ENCODE data around the gene TSHZ2. TPM values are rescaled to one million over a fixed set of nuclear protein-coding genes. Genes with fewer than 3 reads are reported as not detected.

The TSHZ2 gene
- total RNA-seq, 1 donor from 2014 or later = 1.2 TPM

DNA sequence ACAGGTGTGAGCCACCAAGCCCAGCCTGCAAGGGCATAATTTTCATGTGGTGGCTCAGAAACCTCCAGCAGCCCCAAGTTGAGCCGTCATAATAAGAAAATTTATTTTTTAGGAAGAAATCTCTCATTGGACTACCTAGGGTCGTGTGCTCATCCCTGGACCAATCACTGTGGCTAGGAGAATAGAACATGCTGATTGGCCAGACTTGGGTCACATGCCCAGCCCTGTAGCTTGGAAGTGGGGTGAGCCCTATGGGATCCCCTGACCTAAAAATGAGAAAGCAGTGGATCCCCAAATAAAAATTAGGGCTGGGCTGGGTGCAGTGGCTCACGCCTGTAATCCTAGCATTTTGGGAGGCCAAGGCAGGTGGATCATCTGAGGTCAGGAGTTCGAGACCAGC is 466.2 kb downstream of the TSHZ2 start:
- H3K27ac ChIP-seq (ENCODE audit: low read depth, low read length) = no peak overlapping the region
- H3K9ac ChIP-seq (ENCODE audit: low read length) = no peak overlapping the region
- no peaks in the 10 kb centered on the region for H3K27me3 ChIP-seq (ENCODE audit: insufficient read depth, low read length)
- Mint-ChIP-seq H3K4me1 (ENCODE audit: low read depth, unreplicated experiment) (no peaks in the 10 kb centered on the region), H3K27me3 (ENCODE audit: low read depth, unreplicated experiment) (no peaks in the 10 kb centered on the region), H3K36me3 (ENCODE audit: low read depth, unreplicated experiment) (no peaks in the 10 kb centered on the region), H3K4me3 (ENCODE audit: unreplicated experiment) (no peak overlapping the region), H3K9me3 (ENCODE audit: unreplicated experiment) (peaks cover 5% of the 10 kb centered on the region), H3K27ac (ENCODE audit: unreplicated experiment) (no peak overlapping the region)
- DNase-seq (ENCODE audit: low read depth) = no peak
- no peaks in the 10 kb centered on the region for H3K79me2 ChIP-seq (ENCODE audit: insufficient read depth, low read length)
- TF ChIP-seq EZH2 (IDR thresholded peaks at IDR 0.05; ENCODE audit: insufficient read depth, low read length) = no peak
- TF ChIP-seq, protein P1, sequence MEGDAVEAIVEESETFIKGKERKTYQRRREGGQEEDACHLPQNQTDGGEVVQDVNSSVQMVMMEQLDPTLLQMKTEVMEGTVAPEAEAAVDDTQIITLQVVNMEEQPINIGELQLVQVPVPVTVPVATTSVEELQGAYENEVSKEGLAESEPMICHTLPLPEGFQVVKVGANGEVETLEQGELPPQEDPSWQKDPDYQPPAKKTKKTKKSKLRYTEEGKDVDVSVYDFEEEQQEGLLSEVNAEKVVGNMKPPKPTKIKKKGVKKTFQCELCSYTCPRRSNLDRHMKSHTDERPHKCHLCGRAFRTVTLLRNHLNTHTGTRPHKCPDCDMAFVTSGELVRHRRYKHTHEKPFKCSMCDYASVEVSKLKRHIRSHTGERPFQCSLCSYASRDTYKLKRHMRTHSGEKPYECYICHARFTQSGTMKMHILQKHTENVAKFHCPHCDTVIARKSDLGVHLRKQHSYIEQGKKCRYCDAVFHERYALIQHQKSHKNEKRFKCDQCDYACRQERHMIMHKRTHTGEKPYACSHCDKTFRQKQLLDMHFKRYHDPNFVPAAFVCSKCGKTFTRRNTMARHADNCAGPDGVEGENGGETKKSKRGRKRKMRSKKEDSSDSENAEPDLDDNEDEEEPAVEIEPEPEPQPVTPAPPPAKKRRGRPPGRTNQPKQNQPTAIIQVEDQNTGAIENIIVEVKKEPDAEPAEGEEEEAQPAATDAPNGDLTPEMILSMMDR (IDR thresholded peaks at IDR 0.05; ENCODE audit: insufficient read depth, low read depth, low read length) = no peak
- H3K9me3 ChIP-seq (ENCODE audit: insufficient read depth, low read depth, low read length) = no peaks in the 10 kb centered on the region
- H3K4me3 ChIP-seq (ENCODE audit: insufficient read depth, low read depth, low read length) = no peak overlapping the region
- H2AFZ ChIP-seq (ENCODE audit: low read depth, low read length) = no peak overlapping the region
- no peak overlapping the region for H3K4me2 ChIP-seq (ENCODE audit: low read length)
- H3K4me1 ChIP-seq (ENCODE audit: insufficient read depth, low read length) = no peaks in the 10 kb centered on the region
- FAIRE-seq = no peak
- no peaks in the 10 kb centered on the region for H4K20me1 ChIP-seq (ENCODE audit: insufficient read depth, low read length)
- H3K36me3 ChIP-seq (ENCODE audit: insufficient read depth, low read length) = no peaks in the 10 kb centered on the region

DNA sequence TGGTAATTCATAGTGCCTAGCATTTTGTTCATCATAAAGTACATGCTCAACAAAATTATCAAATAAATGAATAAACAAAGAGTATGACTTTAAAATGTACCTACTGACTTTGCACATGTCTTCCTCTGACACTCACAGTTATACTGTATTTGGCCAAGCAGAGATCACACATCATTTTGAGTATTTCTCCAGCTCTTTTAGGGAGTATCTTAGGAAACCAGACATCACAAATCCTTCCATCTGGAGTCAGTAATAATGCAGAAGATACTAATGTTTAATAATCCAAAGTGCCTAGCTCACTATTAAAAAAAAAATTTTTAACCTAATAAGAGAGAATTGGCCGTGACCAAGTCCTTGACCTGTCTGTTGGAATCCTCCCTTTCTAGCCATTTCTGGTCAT is 466.9 kb downstream of the TSHZ2 start:
- TF ChIP-seq, protein P1 (IDR thresholded peaks at IDR 0.05; ENCODE audit: insufficient read depth, low read depth, low read length) = no peak
- no peak for TF ChIP-seq EZH2 (IDR thresholded peaks at IDR 0.05; ENCODE audit: insufficient read depth, low read length)
- no peak overlapping the region for H2AFZ ChIP-seq (ENCODE audit: low read depth, low read length)
- FAIRE-seq (no peak), DNase-seq (ENCODE audit: low read depth) (no peak)
- no peaks in the 10 kb centered on the region for H4K20me1 ChIP-seq (ENCODE audit: insufficient read depth, low read length)
- no peaks in the 10 kb centered on the region for H3K4me1 Mint-ChIP-seq (ENCODE audit: low read depth, unreplicated experiment)
- H3K4me2 ChIP-seq (ENCODE audit: low read length) = no peak overlapping the region
- H3K4me3 Mint-ChIP-seq (ENCODE audit: unreplicated experiment) = no peak overlapping the region
- H3K9ac ChIP-seq (ENCODE audit: low read length) = no peak overlapping the region
- H3K27me3 Mint-ChIP-seq (ENCODE audit: low read depth, unreplicated experiment) = peaks cover 2% of the 10 kb centered on the region
- H3K4me3 ChIP-seq (ENCODE audit: insufficient read depth, low read depth, low read length) = no peak overlapping the region
- no peaks in the 10 kb centered on the region for H3K4me1 ChIP-seq (ENCODE audit: insufficient read depth, low read length)
- peaks cover 5% of the 10 kb centered on the region for H3K9me3 Mint-ChIP-seq (ENCODE audit: unreplicated experiment)
- H3K79me2 ChIP-seq (ENCODE audit: insufficient read depth, low read length) = no peaks in the 10 kb centered on the region
- no peak overlapping the region for H3K27ac Mint-ChIP-seq (ENCODE audit: unreplicated experiment)
- no peaks in the 10 kb centered on the region for H3K9me3 ChIP-seq (ENCODE audit: insufficient read depth, low read depth, low read length)
- H3K36me3 Mint-ChIP-seq (ENCODE audit: low read depth, unreplicated experiment) = no peaks in the 10 kb centered on the region
- no peak overlapping the region for H3K27ac ChIP-seq (ENCODE audit: low read depth, low read length)
- H3K36me3 ChIP-seq (ENCODE audit: insufficient read depth, low read length) = no peaks in the 10 kb centered on the region
- H3K27me3 ChIP-seq (ENCODE audit: insufficient read depth, low read length) = no peaks in the 10 kb centered on the region

DNA sequence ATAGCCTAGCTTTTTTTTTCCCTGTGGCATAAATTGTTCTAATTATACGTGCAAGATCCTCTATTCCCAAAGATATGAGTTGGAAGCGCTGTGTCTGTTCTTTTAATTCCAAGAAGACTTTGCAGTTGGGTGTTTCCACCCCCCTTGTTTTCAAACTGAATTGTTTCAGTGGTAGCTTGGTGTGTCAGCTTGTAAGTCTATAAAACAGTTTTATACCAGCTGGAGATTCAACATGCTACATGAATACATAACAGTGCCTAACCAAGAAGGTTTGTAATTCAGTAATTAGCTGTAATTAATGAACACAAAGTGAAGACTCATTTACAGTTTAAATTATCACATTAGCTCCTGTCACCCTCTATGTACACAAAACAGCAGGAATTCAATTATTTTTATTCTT is 467.5 kb downstream of the TSHZ2 start:
- Histone ChIP-seq H3K27me3 (ENCODE audit: insufficient read depth, low read length) (no peaks in the 10 kb centered on the region), H3K27ac (ENCODE audit: low read depth, low read length) (no peak overlapping the region), H2AFZ (ENCODE audit: low read depth, low read length) (no peak overlapping the region), H3K79me2 (ENCODE audit: insufficient read depth, low read length) (no peaks in the 10 kb centered on the region), H3K36me3 (ENCODE audit: insufficient read depth, low read length) (no peaks in the 10 kb centered on the region), H4K20me1 (ENCODE audit: insufficient read depth, low read length) (no peaks in the 10 kb centered on the region), H3K4me3 (ENCODE audit: insufficient read depth, low read depth, low read length) (no peak overlapping the region), H3K4me1 (ENCODE audit: insufficient read depth, low read length) (no peaks in the 10 kb centered on the region), H3K9ac (ENCODE audit: low read length) (no peak overlapping the region), H3K9me3 (ENCODE audit: insufficient read depth, low read depth, low read length) (no peaks in the 10 kb centered on the region), H3K4me2 (ENCODE audit: low read length) (no peak overlapping the region)
- Mint-ChIP-seq H3K36me3 (ENCODE audit: low read depth, unreplicated experiment) (no peaks in the 10 kb centered on the region), H3K27ac (ENCODE audit: unreplicated experiment) (no peak overlapping the region), H3K27me3 (ENCODE audit: low read depth, unreplicated experiment) (peaks cover 4% of the 10 kb centered on the region), H3K4me3 (ENCODE audit: unreplicated experiment) (no peak overlapping the region), H3K4me1 (ENCODE audit: low read depth, unreplicated experiment) (no peaks in the 10 kb centered on the region), H3K9me3 (ENCODE audit: unreplicated experiment) (peaks cover 5% of the 10 kb centered on the region)
- FAIRE-seq (no peak), DNase-seq (ENCODE audit: low read depth) (no peak)
- TF ChIP-seq, protein P1 (IDR thresholded peaks at IDR 0.05; ENCODE audit: insufficient read depth, low read depth, low read length) = no peak
- no peak for TF ChIP-seq EZH2 (IDR thresholded peaks at IDR 0.05; ENCODE audit: insufficient read depth, low read length)

All from astrocyte (in vitro differentiated cells and primary cell).